Fibroblast of lung (primary cell): ENCODE data around the gene C22orf31. TPM values are rescaled to one million over a fixed set of nuclear protein-coding genes. Genes with fewer than 3 reads are reported as not detected.

Source experiments
- DNase-seq, 2 donors: peaks; one replicate each; pipeline versions ENCODE4 v3.0.0 to v3.0.0-alpha.2; 2010; ENCODE audit warnings: low read depth in 2 of 2
- H2AFZ ChIP-seq: 2 replicates; pipeline ENCODE4 v1.5.1; 2012; ENCODE audit warnings: low read length, control low read depth, inconsistent platforms
- H3K27ac ChIP-seq: 2 replicates; pipeline ENCODE4 v1.5.1; 2011; ENCODE audit warnings: low read length, control low read depth; ENCODE audit not compliant: insufficient read depth
- H3K27me3 ChIP-seq: 2 replicates; pipeline ENCODE4 v1.5.1; 2011; ENCODE audit warnings: mild to moderate bottlenecking, low read length; ENCODE audit not compliant: control insufficient read depth, insufficient read depth
- H3K36me3 ChIP-seq: 2 replicates; pipeline ENCODE4 v1.5.1; 2011; ENCODE audit warnings: low read length; ENCODE audit not compliant: control insufficient read depth, insufficient read depth
- H3K4me1 ChIP-seq: 2 replicates; pipeline ENCODE4 v1.5.1; 2011; ENCODE audit warnings: low read length; ENCODE audit not compliant: control insufficient read depth, insufficient read depth; ENCODE audit errors: extremely low read depth
- H3K4me2 ChIP-seq: 2 replicates; pipeline ENCODE4 v1.5.1; 2011; ENCODE audit warnings: low read length, control low read depth; ENCODE audit not compliant: insufficient read depth; ENCODE audit errors: extremely low read depth
- H3K4me3 ChIP-seq, 4 experiments: fragments of 200-600 bp in 1 of 4; sonication (generic) in 1 of 4; replicated peaks in 1 of 4; 2 replicates each; pipeline ENCODE4 v1.5.1; 2011 to 2016; ENCODE audit warnings: low read length in 4 of 4, low read depth in 3 of 4, mild to moderate bottlenecking in 3 of 4, control low read depth in 2 of 4, inconsistent platforms in 1 of 4, mixed read lengths in 1 of 4; ENCODE audit not compliant: insufficient read depth in 1 of 4; ENCODE audit errors: control extremely low read depth in 1 of 4
- H3K79me2 ChIP-seq: 2 replicates; pipeline ENCODE4 v1.5.1; 2012; ENCODE audit warnings: mild to moderate bottlenecking, low read length, inconsistent platforms; ENCODE audit not compliant: control insufficient read depth, insufficient read depth
- H3K9ac ChIP-seq: 2 replicates; pipeline ENCODE4 v1.5.1; 2011; ENCODE audit warnings: mild to moderate bottlenecking, low read length, control low read depth; ENCODE audit not compliant: insufficient read depth
- H3K9me3 ChIP-seq: 2 replicates; pipeline ENCODE4 v1.5.1; 2012; ENCODE audit warnings: low read depth, low read length; ENCODE audit not compliant: control insufficient read depth, insufficient read depth
- H4K20me1 ChIP-seq: 2 replicates; pipeline ENCODE4 v1.5.1; 2011; ENCODE audit warnings: low read length; ENCODE audit not compliant: control insufficient read depth, insufficient read depth; ENCODE audit errors: extremely low read depth
- EZH2 ChIP-seq: IDR thresholded peaks from 2 replicates; pipeline ENCODE4 v1.5.1; 2012; ENCODE audit warnings: low read length, control low read depth, mild to moderate bottlenecking; ENCODE audit errors: missing control alignments
- polyA plus RNA-seq, 2 donors: library from polyadenylated mRNA; depleted of rRNA in 1 of 2; stranded (reverse) in 1 of 2; unstranded in 1 of 2; fragments of >200 nt; gene quantifications; 2 replicates each; pipeline ENCODE4 v1.2.1, GENCODE V29; 2011 to 2012; ENCODE audit warnings: missing spikeins in 1 of 2
- total RNA-seq: library from RNA; depleted of rRNA; stranded (reverse); fragments of >200 nt; gene quantifications from 2 replicates; pipeline ENCODE4 v1.2.1, GENCODE V29; 2014
- TF ChIP-seq, protein P1 (sequence below), 2 donors: IDR thresholded peaks in 1 of 2; conservative IDR thresholded peaks in 1 of 2; 1 replicate in 1 of 2; 2 replicates in 1 of 2; pipeline ENCODE4 v1.5.1; 2011 to 2012; ENCODE audit warnings: low read length in 2 of 2, control low read depth in 1 of 2, inconsistent platforms in 1 of 2, low read depth in 1 of 2, mild to moderate bottlenecking in 1 of 2

C22orf31 gene
- total and polyA plus RNA-seq, 2 donors (not counting 1 experiment from before 2014, with no cell fraction given) = 0.17 TPM; not detected in 1

DNA sequence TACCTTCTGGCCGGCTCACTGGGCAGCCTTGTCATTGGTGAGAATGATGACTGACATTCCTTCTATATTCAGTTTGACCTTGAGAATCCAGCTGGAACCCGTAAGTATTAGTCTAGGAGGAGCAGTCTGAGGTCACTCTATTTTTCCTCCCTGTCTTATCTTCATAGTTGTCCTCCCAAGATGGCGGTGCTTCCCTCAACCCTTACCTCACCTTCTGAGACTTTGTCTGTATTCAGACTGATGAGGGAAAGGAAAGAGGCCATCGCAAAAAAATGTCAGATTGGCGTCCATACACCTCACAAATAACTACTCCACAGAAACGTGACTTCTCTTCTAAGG, 17.2 kb upstream of the C22orf31 start:
- H3K27me3 ChIP-seq = no peaks in the 10 kb centered on the region
- H3K4me3 ChIP-seq = no peak overlapping the region
- TF ChIP-seq EZH2 = no peak
- TF ChIP-seq, protein P1, sequence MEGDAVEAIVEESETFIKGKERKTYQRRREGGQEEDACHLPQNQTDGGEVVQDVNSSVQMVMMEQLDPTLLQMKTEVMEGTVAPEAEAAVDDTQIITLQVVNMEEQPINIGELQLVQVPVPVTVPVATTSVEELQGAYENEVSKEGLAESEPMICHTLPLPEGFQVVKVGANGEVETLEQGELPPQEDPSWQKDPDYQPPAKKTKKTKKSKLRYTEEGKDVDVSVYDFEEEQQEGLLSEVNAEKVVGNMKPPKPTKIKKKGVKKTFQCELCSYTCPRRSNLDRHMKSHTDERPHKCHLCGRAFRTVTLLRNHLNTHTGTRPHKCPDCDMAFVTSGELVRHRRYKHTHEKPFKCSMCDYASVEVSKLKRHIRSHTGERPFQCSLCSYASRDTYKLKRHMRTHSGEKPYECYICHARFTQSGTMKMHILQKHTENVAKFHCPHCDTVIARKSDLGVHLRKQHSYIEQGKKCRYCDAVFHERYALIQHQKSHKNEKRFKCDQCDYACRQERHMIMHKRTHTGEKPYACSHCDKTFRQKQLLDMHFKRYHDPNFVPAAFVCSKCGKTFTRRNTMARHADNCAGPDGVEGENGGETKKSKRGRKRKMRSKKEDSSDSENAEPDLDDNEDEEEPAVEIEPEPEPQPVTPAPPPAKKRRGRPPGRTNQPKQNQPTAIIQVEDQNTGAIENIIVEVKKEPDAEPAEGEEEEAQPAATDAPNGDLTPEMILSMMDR (conservative IDR thresholded peaks at IDR 0.05 in 1 of 2, IDR thresholded peaks at IDR 0.05 in 1 of 2; ENCODE audit: low read depth in 1 of 2, low read length in 2 of 2) = no peak
- no peaks in the 10 kb centered on the region for H3K36me3 ChIP-seq
- H3K27ac ChIP-seq = no peak overlapping the region
- H3K4me2 ChIP-seq = no peak overlapping the region
- H4K20me1 ChIP-seq = no peaks in the 10 kb centered on the region
- no peaks in the 10 kb centered on the region for H3K79me2 ChIP-seq
- H3K9me3 ChIP-seq = no peaks in the 10 kb centered on the region
- H3K9ac ChIP-seq = no peak overlapping the region
- no peak for DNase-seq
- H3K4me1 ChIP-seq = no peaks in the 10 kb centered on the region
- H2AFZ ChIP-seq = no peak overlapping the region

DNA sequence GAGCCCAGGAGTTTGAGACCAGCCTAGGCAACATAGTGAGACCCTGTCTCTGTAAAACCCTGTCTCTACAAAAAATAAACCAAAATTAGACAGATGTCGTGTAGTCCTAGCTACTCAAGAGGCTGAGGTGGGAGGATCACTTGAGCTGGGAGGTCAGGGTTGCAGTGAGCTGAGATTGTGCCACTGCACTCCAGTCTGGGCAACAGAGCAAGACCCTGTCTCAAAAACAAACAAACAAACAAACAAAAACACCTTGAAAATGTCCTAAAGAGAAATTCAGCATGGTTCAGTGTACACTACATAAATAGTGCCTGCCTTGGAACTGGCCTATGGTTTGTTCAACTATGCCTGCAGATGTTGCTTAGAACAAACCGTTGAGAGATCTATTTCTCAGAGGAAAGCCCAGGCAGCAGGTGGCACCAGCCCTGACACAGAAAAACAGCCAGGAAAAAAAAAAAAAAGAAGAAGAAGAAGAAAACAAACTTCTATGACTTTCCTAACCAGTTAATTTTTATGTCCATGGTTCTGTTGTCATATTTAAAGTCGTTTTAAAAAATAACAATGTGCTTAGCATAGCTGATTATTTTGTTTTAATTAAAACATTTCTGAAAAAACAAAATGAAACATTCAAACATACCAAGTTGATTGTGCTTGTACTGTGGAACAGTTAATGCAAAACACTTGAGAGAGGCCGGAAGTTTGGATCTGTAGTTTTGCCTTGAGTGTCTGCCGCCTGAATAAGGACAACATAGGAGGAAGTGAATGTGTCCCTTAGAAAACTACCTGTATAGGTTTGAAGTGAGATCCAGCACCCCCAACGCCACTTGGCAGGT, 16.6 kb upstream of the C22orf31 start:
- Histone ChIP-seq H3K27ac (no peak overlapping the region), H3K9me3 (no peaks in the 10 kb centered on the region), H3K79me2 (no peaks in the 10 kb centered on the region), H3K4me3 (no peak overlapping the region), H3K4me1 (peaks cover 3% of the 10 kb centered on the region), H3K4me2 (no peak overlapping the region), H2AFZ (no peak overlapping the region), H3K36me3 (no peaks in the 10 kb centered on the region), H3K27me3 (no peaks in the 10 kb centered on the region), H3K9ac (no peak overlapping the region), H4K20me1 (no peaks in the 10 kb centered on the region)
- TF ChIP-seq EZH2 = no peak
- TF ChIP-seq, protein P1 (conservative IDR thresholded peaks at IDR 0.05 in 1 of 2, IDR thresholded peaks at IDR 0.05 in 1 of 2; ENCODE audit: low read depth in 1 of 2, low read length in 2 of 2) = no peak
- DNase-seq = no peak

DNA sequence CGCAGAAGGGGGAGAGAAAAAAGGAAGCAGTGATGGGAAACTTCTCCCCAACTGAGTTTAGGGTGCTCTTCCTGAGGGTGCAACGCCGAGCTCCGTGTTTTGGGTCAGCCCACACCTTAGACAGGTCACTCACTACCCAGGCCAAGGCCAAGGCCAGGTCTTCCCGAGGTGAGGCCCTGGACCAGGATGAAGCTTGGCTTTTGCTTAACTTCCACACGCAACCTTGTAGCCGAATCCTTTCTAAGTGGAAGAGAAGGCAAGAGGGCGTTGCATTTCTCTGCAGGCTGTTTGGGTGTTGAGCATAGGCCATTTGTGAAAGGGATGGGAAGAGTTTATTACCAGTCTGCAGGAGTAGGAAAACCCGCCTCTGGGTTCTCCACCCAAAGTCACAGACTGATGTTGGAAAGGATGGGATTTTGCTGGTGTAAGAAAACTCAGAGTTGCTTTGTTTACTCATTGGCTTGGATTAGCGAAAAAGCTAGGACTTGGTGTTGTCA, 12.7 kb upstream of the C22orf31 start:
- no peak for TF ChIP-seq EZH2
- TF ChIP-seq, protein P1 (conservative IDR thresholded peaks at IDR 0.05 in 1 of 2, IDR thresholded peaks at IDR 0.05 in 1 of 2; ENCODE audit: low read depth in 1 of 2, low read length in 2 of 2) = no peak
- peaks cover 3% of the 10 kb centered on the region for H3K27me3 ChIP-seq
- peak overlapping the region; percentile 21 for H2AFZ ChIP-seq
- no peak for DNase-seq
- peak overlapping the region; percentile 52 to 74 (median 66) for H3K4me3 ChIP-seq
- no peak overlapping the region for H3K9ac ChIP-seq
- H3K36me3 ChIP-seq = no peaks in the 10 kb centered on the region
- no peaks in the 10 kb centered on the region for H3K9me3 ChIP-seq
- H4K20me1 ChIP-seq = no peaks in the 10 kb centered on the region
- H3K4me1 ChIP-seq = peaks cover 3% of the 10 kb centered on the region
- H3K27ac ChIP-seq = no peak overlapping the region
- peak overlapping the region; percentile 75 for H3K4me2 ChIP-seq
- H3K79me2 ChIP-seq = no peaks in the 10 kb centered on the region
